ENCODE data around the gene IL17RA.

DNA sequence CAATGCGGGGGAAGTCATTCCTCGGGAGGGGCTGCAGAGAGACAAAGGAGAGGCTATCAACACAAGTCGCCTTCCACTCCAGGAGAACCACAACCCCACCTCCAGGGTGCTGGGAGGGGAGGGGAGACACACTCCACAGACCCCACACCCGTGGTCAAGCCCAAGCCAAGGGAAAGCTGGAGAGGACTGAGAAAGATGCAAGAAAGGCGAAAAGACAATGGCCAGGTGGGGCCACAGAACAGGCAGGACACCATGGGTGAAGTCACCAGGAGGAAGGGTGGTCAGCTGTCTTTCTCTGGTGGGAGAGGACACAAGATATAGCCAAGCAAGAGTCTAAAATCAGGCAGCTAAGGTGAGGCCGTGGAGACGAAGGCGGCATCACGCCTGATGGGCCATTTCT is 58.3 kb downstream of the IL17RA start:
- TF ChIP-seq YY1 (IDR thresholded peaks at IDR 0.05; ENCODE audit: insufficient read depth, insufficient read length) (no peak), SUZ12 (IDR thresholded peaks at IDR 0.05; ENCODE audit: extremely low read depth, insufficient read depth, insufficient read length) (no peak)
